ENCODE results near the gene USP7.

Gene USP7

GRCh38 chr16:8963010-8963820, 491 bp downstream of the USP7 start:
- peak overlapping the region; percentile 62 for H3K27ac ChIP-seq (replicated peaks)
- DNase-seq (ENCODE audit: low read depth in 1 of 2, low spot score in 1 of 2) = no peak
- H3K4me3 ChIP-seq (replicated peaks; ENCODE audit: insufficient read depth, low read length) = peak overlapping the region; percentile 87
- no peaks in the 10 kb centered on the region for H3K27me3 ChIP-seq (ENCODE audit: insufficient read depth, poor library complexity, severe bottlenecking)
- TF ChIP-seq SPI1 (IDR thresholded peaks at IDR 0.05; ENCODE audit: borderline replicate concordance, low read depth) (no peak), REST (IDR thresholded peaks at IDR 0.05; ENCODE audit: insufficient replicate concordance, low read depth) (no peak), POLR2AphosphoS5 (IDR thresholded peaks at IDR 0.05; ENCODE audit: low read depth) (no peak), GABPA (IDR thresholded peaks at IDR 0.05; ENCODE audit: low read depth) (no peak), CTCF (IDR thresholded peaks at IDR 0.05; ENCODE audit: insufficient read depth, low read length) (no peak)

GRCh38 chr16:8962393-8963009, 1.2 kb downstream of the USP7 start:
- Histone ChIP-seq H3K4me3 (replicated peaks; ENCODE audit: insufficient read depth, low read length) (peak overlapping the region; percentile 87), H3K27ac (replicated peaks) (peak overlapping the region; percentile 62), H3K27me3 (ENCODE audit: insufficient read depth, poor library complexity, severe bottlenecking) (no peaks in the 10 kb centered on the region)
- no peak for DNase-seq (ENCODE audit: low read depth in 1 of 2, low spot score in 1 of 2)
- TF ChIP-seq POLR2AphosphoS5 (IDR thresholded peaks at IDR 0.05; ENCODE audit: low read depth) (no peak), REST (IDR thresholded peaks at IDR 0.05; ENCODE audit: insufficient replicate concordance, low read depth) (no peak), CTCF (IDR thresholded peaks at IDR 0.05; ENCODE audit: insufficient read depth, low read length) (no peak), SPI1 (IDR thresholded peaks at IDR 0.05; ENCODE audit: borderline replicate concordance, low read depth) (no peak)

- no peak for DNase-seq (ENCODE audit: low read depth in 1 of 2, low spot score in 1 of 2)
- Histone ChIP-seq H3K27me3 (ENCODE audit: insufficient read depth, poor library complexity, severe bottlenecking) (no peaks in the 10 kb centered on the region), H3K4me3 (replicated peaks; ENCODE audit: insufficient read depth, low read length) (peak overlapping the region; percentile 87), H3K27ac (replicated peaks) (peak overlapping the region; percentile 62)
- no peak for TF ChIP-seq POLR2AphosphoS5 (IDR thresholded peaks at IDR 0.05; ENCODE audit: low read depth)
- no peak for TF ChIP-seq REST (IDR thresholded peaks at IDR 0.05; ENCODE audit: insufficient replicate concordance, low read depth)
- TF ChIP-seq SPI1 (IDR thresholded peaks at IDR 0.05; ENCODE audit: borderline replicate concordance, low read depth) = no peak
- no peak for TF ChIP-seq CTCF (IDR thresholded peaks at IDR 0.05; ENCODE audit: insufficient read depth, low read length)
- no peak for TF ChIP-seq GABPA (IDR thresholded peaks at IDR 0.05; ENCODE audit: low read depth)
Observed at GRCh38 chr16:8961811-8962390, 1.8 kb downstream of the USP7 start.

Data from HL-60 (cell line).